CD4-positive, alpha-beta T cell treated with Interleukin-1 beta for 1 hour (primary cell): Measurements from ENCODE around the gene TLR9.

Experiments used
- DNase-seq, 2 donors: peaks; one replicate each; pipeline ENCODE4 v3.0.0-alpha.2; 2020 to 2022

The TLR9 gene

GRCh38 chr3:52232279-52233107 is 7.0 kb upstream of the TLR9 start:
- peak in 1 of 2 donors; percentile 44 for DNase-seq

GRCh38 chr3:52231502-52232278 is 6.2 kb upstream of the TLR9 start:
- peak; percentile 84 to 88 for DNase-seq

- no peak for DNase-seq
Observed at GRCh38 chr3:52230889-52231499, 5.5 kb upstream of the TLR9 start.

DNA sequence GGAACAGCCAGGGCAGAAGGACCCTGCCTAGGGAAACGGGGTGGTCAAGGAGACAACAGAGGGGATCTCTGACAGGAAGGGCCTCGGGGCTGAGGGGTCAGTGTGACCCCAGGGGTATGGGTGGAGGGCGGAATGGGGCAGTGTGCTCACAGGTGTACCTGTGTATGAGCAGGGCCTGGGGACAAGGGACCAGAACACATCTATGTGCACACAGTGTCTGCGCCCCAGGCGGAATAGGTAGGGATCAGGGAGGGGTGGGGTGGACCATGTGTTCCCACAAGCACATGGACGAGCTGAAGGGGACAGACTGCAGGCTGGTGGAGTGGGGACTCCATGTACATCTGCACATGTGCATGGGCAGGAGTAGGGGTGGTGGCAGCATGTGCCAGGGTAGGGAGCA is 5.0 kb upstream of the TLR9 start:
- DNase-seq = no peak

DNA sequence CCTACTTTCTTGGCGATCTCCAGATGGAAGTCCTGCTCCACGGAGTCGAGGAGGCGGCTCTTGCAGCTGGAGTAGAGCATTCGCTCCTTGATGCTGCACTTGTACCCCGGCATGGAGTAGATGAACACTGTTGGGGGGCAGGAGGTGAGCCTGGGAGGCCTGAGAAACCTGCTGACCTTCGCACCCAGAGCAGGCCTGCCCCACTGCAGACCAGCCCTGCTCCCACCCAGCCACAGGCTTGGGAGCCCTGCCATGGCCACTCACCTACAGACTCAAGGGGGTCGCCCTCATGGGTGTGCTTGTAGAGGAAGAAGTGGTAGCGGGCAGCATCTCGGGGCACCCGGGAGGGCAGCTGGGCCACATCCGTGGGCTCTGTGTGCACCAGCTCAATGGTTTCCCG is 4.2 kb upstream of the TLR9 start:
- no peak for DNase-seq

GRCh38 chr3:52228751-52229291 is 3.4 kb upstream of the TLR9 start:
- no peak for DNase-seq

GRCh38 chr3:52228266-52228665 is 2.8 kb upstream of the TLR9 start:
- DNase-seq = no peak

DNA sequence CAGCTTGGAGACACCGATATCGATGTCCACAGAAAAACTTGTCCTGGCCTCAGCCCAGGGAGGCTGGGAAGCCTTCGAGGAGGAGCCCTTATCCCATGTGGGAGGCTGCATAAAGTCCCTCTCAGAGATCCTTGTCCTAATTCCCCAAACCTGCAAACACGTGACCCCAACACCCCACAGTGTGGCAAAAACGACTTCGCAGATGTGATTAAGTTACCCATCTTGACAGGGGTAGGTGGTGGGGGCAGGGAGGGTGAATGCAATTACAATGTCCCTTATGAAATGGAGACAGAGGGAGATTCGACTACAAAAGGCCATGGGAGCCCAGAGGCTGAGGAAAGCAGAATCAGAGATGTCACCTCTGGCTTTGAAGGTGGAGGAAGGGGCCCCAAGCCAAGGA is 2.3 kb upstream of the TLR9 start:
- DNase-seq = no peak

DNA sequence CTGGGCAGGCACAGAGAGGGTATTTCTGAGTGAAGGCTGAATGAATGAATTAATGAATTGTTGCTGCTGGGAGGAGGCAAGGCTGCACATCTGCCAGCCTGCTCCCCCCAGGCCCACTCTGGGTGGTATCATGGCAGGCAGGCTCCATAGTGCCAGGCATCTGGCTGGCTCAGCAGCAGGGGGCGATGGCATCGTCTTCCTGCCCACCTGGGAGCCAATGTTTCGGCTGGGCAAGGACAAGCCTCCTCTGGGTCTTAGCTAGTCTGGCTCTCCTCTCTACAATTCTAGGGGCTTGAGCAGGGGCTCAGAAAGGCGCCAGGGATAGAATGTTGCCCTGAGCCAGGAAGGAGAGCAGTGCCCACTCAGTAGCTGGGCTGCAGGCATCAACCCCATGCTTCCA is 1.7 kb upstream of the TLR9 start:
- DNase-seq = no peak

GRCh38 chr3:52226229-52226817 is 878 bp upstream of the TLR9 start:
- DNase-seq = no peak

DNA sequence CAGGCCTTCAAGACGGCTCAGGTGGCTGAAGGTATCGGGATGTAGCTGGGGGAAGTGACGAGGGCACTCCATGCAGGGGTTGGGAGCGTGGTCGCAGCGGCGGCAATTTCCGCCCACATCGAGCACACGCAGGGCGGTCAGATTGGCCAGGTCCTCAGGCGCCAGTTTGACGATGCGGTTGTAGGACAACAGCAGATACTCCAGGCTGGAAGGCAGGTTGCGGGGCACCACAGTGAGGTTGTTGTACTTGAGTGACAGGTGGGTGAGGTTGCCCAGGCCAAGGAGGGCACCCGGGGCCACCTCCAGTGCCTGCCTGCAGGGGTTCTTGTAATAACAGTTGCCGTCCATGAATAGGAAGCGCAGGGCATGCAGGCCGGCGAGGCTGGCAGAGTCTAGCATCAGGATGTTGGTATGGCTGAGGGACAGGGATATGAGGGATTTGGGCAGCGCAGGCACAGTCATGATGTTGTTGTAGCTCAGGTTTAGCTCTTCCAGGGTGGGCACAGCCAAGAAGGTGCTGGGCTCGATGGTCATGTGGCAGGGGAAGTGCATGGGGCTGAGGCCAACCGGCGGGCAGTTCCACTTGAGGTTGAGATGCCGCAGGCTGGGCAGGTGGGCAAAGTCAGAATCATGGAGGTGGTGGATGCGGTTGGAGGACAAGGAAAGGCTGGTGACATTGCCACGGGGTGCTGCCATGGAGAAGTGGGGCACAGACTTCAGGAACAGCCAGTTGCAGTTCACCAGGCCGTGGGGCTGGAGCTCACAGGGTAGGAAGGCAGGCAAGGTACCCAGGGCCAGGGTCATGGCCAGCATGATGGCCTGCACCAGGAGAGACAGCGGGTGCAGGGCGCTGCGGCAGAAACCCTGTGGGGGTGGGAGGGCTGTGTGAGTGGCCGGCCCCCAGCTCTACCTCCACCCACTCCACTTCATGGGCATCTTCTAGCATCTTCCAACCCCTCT is 1.7 kb downstream of the TLR9 start:
- DNase-seq = no peak

DNA sequence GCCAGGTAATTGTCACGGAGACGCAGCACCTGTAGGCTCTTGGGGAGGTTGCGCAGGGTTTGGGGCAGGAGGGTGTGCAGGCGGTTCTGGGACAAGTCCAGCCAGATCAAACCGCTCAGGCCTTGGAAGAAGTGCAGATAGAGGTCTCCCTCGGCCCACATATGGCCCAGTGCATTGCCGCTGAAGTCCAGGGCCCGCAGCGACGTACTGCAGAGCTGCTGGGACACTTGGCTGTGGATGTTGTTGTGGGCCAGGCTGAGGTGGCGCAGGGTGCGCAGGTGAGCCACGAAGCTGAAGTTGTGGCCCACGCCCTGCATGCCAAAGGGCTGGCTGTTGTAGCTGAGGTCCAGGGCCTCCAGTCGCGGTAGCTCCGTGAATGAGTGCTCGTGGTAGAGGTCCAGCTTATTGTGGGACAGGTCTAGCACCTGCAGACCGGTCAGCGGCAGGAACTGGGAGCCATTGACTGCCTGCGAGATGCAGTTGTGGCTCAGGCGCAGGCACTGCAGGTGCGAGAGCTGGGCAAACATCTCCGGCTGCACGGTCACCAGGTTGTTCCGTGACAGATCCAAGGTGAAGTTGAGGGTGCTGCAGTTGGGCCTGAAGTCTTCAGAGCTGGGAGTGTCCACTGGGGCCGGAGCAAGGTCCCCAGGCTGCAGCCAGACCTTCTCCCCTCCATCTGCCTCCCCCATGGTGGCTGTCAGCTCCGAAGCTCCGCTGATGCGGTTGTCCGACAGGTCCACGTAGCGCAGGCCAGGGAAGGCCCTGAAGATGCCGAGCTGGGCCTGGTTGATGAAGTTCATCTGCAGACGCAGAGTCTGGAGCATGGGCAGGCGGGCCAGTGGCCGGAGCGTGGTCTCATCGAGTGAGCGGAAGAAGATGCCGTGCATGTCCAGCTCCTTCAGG is 2.9 kb downstream of the TLR9 start:
- DNase-seq = no peak

GRCh38 chr3:52221563-52222318 is 3.7 kb downstream of the TLR9 start:
- peak; percentile 46 to 73 for DNase-seq

DNA sequence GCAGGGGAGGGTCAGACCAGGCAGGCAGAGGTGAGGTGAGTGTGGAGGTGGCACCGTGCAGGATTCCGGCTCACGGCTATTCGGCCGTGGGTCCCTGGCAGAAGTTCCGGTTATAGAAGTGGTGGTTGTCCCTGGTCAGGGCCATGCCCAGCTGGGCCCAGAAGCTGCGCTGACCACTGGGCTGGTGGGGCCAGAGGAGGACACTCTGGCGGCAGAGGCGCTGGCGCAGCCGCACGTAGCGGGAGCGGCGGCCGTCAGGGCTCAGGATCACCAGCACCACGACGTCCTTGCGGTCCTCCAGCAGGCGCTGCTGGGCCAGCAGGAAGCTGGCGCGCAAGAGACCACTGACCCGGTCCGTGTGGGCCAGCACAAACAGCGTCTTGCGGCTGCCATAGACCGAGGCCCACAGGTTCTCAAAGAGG is 4.3 kb downstream of the TLR9 start:
- no peak for DNase-seq

DNA sequence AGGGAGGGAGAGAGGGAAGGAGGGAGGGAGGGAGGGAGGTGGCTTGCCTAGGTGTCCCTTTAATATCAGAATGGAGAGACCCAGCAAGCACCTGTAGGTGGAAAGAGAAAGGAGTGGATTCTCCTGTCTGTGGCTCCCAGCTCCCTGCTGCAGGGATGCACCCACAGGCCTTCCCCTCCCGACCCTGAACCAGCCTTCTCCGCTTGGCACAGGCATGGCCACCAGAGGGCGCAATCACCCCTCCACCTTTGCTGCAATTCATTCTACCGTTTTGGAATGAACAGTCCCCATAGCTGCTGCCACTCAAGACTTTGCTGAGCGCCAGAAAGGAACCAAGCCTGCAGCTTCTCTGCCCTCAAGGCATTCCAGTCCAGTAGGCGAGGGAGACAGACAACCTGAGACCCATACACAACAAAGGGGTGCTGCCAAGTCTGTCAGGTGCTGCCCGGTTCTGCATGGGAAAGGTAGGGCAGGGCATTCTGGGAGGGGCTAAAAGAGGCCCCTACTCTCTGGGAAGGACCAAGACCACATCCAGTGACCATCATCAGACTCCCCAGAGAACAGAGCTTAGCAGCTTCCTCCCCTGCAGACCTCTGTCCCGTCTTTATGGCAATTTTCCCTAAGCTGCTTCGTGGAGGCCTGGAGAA is 4.9 kb downstream of the TLR9 start:
- DNase-seq = peak; percentile 81 to 87

DNA sequence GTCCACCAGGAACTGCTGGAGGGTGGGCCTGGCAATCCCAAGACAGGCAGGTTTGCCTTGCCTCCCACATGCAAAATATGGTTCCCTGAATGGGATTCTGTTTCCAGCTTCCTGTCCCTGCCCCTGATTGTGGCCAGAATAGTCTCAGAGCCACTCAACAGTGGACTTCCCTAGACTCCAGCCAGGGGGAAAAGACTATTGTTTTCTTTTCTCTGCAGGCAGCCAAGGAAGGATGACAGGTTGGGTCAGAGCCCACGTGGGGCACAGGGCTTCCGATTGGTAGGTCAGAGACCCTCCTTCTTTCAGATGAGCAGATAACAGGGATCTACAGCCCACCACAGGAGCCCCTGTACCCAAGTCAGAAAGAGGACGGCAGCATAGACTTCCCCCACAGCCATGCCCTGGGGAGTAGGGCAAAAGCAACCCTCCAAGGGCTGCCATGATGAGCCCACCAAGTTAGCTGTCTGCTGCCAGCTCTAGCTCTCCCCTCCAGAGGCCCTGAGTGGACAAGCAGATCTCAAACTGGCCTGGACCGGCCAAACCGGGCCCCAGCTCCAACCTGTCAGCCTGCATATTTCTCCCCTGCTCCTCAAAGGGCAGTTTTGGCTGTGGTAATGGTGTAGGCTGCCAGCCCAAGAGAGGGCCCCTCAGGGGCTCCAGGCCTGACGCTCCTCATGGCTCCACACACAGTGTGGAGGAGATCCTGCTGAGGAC is 6.4 kb downstream of the TLR9 start:
- DNase-seq = no peak

DNA sequence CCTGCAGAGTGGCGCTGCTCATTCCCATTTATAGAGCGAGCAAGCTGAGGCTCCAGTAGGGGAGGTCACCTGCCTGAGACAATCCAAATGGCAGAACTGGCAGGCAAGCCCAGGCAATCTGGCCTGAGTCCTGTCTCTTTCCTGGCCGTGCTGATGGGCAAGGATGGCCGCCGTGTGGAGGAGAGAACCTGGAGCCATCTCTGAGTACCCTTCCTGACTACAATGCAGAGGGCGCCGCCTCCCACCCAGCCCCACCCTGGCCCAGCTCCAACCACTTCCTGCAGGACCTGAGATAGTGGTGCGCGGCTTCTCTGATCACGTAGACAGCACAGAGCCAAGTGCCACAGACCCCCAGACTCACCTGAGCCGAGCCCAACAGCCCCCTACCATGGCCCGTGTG is 7.0 kb downstream of the TLR9 start:
- DNase-seq = peak in 1 of 2 donors; percentile 33

- no peak for DNase-seq
Observed at GRCh38 chr3:52218026-52218425, 7.4 kb downstream of the TLR9 start.

DNA sequence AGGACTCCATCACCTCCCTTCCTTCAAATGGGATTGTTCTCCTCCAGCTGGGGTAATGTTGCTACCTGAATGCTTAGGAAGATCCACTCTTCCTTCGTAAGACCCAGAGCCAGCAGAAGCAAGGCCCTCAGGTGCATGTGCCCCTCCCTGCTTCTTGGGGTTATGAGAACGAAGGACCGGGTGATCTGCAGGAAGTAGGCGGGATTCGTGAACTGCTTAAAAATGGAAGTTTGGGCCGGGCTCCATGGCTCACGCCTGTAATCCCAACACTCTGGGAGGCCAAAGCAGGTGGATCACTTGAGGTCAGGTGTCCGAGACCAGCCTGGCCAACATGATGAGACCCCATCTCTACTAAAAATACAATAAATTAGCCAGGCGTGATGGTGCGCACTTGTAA is 8.0 kb downstream of the TLR9 start:
- no peak for DNase-seq
